NCI-H146 treated with DMSO at 0.1 percent for 48 hours (cell line): Measurements from ENCODE around the gene ASPSCR1.

ENCODE experiments used
- DNase-seq: peaks from one replicate; lab custom pipeline; 2025; ENCODE audit not compliant: unreplicated experiment; lab: John Stamatoyannopoulos, UW

ASPSCR1 gene

GRCh38 chr17:81960130-81960958 lies 17.1 kb upstream of the ASPSCR1 start:
- DNase-seq: no peak

DNA sequence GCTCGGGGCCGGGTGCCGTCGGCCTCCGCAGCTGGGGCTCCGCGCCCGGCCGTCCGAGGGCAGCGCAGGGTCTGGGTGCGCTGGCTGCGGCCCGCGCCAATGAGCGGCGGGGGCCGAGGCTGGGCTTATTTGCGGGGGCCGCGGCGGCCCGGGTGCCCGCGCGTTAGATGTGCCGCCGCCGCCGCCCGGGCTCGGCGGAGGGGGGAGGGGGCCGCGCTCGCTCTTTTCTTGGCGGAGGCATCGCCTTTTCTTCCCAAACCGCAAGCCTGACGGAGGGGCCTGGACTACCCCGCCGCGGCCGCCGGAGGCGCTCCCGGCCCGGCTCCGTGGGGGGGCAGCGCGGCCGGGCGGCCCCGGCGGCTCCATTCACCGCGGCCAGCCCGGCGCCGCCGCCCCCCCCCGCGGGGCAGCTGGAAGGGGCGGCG lies 16.3 kb upstream of the ASPSCR1 start, which contains the start of gene NOTUM:
NOTUM (minus strand) TSS at position 101 of the 425 bp plus-strand sequence. CDS start 278 bp downstream, outside the sequence.
- DNase-seq: no peak

- no peak for DNase-seq
Measured at GRCh38 chr17:81961521-81962498, 15.6 kb upstream of the ASPSCR1 start.

GRCh38 chr17:81962499-81963441 lies 14.7 kb upstream of the ASPSCR1 start:
- DNase-seq: no peak

- DNase-seq: no peak
Measured at GRCh38 chr17:81964081-81964849, 13.2 kb upstream of the ASPSCR1 start.

- DNase-seq: no peak
Measured at GRCh38 chr17:81966343-81967243, 10.8 kb upstream of the ASPSCR1 start.

DNA sequence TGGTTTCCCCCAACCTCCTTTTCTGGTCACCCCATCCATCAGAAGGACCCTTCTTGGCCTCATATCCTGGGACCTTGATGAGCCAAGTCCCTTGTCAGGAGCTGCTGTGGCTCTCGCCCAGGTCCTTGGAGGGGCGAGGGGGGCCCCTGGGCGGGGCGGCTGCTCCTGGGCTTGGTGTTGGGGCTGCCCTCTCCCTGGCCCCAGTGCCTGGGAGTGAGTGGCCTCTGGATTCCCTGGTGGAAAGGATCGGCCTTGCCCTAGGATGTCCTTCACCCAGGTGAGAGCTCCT lies 10.2 kb upstream of the ASPSCR1 start:
- no peak for DNase-seq

DNA sequence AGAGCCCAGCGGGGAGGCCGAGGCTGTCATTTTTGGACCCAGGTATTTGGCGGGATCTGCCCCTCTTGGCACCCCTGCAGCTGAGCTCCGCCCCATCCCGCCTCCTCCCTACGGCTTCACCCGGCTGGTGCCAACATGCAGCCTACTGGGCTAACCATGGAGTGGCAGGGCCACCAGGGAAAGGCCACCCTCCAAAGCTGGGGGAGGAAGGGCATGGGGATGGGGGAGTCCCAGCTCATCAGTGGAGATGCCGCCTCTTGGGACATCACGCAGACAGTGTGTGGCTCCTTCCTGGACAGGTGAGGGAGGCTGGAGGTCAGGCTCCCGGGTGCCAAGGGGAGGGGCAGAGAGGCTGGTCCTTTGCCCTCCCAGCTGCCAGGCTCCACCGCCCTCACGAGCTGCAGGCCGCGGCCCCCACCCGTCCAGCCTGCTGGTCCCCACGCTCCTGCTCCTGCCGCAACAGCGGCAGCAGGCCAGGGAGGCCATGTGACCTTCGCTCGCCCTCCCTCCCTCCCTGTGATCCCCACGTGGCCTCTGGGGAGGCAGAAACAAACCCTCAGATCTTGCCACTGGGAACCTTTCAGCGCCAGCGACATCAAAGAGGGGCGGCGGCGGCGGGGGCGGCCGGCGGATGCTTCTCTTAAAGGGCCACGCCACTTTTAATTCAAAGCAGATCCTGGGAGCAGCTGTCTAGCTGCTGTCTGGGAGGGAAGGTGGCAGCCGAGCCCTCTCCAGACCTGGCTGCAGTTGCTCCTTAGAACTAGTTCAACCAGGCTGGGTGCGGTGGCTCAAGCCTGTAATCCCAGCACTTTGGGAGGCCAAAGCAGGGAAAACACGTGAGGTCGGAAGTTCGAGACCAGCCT lies 9.7 kb upstream of the ASPSCR1 start:
- peak; percentile 21 for DNase-seq

DNA sequence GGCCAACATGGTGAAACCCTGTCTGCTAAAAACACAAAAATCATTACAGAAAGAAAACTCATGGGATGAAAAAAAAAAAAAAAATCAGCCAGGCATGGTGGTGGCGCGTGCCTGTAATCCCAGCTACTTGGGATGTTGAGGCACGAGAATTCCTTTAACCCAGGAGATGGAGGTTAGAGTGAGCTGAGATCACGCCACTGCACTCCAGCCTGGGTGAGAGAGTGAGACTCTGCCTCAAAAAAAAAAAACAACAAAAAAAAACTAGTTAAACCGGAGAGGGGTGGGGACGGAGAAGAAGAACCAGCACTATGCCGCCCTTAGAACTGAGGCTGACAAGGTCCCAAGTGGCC lies 9.1 kb upstream of the ASPSCR1 start:
- no peak for DNase-seq

- no peak for DNase-seq
Measured at GRCh38 chr17:81968850-81969812, 8.3 kb upstream of the ASPSCR1 start.

DNA sequence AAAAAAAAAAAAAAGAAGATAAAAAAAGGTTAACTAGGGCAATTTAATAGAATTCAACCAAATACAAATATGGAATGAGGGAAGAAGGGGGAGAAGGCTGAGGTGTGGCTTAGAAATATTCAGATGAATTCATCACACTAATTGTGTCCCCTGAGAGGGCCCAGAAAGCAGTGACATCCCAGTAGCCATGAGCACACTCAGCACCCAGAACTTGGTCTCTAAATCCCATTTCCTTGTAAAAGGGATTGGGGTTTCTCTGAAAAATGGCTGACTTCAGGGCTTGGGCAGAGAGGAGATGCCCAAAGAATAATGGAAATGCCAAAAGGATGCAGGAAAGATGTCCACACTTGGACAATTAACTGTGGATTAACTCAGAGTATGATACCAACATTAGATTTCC lies 4.0 kb upstream of the ASPSCR1 start:
- no peak for DNase-seq

GRCh38 chr17:81976332-81977210 lies 858 bp upstream of the ASPSCR1 start:
- peak; percentile 19 for DNase-seq

DNA sequence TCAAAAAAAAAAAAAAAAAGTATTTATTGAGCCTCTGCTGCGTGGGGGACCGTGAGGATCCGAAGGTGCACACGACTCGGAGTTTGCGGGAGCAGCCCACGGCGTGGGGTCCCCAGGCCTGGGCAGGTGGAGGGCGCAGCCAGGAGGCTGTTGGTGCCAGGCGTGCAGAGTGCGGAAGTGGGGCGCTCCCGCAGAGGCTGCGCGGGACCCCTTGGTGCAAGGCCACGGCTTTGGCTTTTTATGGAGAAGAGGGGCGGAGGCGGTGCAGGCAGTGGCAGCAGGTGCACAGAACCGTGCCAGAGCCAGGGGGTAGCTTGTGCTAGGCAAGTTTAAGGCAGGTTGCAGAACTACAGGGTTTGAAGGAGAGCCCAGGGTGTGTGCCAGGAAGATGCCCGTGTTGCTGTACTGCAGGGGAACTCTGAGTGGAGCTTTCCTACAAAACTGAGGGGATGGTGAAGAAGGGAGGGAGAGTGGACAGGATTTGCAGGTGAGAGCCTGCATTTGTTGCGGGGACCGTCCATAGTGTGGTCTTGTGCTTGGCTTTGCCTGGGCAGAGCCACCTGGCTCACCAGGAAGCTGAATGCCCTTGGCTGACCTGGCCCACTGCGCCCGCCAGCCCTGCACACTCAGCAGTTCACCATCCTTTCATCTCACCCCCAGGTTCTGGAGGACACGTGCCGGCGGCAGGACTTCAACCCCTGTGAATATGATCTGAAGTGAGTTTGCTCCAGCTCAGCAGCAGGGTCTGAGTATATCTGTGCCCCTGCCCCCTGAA lies 1.3 kb downstream of the ASPSCR1 start:
- DNase-seq: no peak

GRCh38 chr17:81980122-81980521 lies 2.7 kb downstream of the ASPSCR1 start:
- no peak for DNase-seq

DNA sequence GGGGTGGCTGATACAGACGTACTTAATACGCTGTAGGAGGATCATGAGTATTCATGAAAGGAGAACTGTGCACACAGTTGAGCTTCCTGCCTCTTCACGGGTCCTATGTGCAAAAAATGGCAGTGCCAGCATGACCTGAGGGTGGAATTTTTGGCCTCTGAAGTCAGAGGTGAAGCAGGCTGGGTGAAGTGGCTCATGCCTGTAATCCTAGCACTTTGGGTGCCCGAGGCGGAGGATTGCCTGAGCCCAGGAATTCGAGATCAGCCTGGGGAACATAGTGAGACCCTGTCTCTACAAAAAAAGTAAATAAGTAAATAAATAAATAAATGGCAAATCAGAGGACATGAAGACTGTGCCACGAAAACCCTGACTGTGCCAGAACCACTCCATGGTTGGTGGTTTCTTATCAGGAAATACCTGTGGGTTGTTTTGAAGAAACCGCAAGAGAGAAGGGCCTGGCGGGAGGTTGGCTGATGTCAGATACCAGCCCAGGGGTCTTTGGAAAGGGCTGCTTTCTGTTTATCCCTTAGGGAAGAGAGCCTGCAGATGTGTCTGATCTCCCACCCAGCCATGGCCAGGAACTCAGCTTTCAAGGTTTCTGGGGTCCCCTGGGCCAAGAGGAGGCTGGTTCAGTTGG lies 3.4 kb downstream of the ASPSCR1 start:
- no peak for DNase-seq
